Thoracic aorta (tissue), 2 donors: ENCODE results near the gene COQ7. TPM values are rescaled to one million over a fixed set of nuclear protein-coding genes. Genes with fewer than 3 reads are reported as not detected.
A peak's percentile ranks its signal among the peaks of the same experiment; 100 is the strongest.

Source experiments
- ATAC-seq: fragments of 150-250 bp; one replicate; pipeline ENCODE4 v1.8.0; 2017; ENCODE audit warnings: low read depth; ENCODE audit not compliant: insufficient number of reproducible peaks, low FRiP score
- DNase-seq: peaks from one replicate; pipeline ENCODE4 v3.0.0-alpha.2; 2020; ENCODE audit warnings: low spot score
- H3K27ac ChIP-seq, 2 donors: fragments of 200-600 bp; sonication (generic); 1 replicate in 1 of 2; 2 replicates in 1 of 2; pipeline ENCODE4 v1.5.1; 2016; ENCODE audit warnings: mild to moderate bottlenecking in 2 of 2, moderate library complexity in 2 of 2
- H3K27me3 ChIP-seq: fragments of 200-600 bp; sonication (generic); replicated peaks from 2 replicates; pipeline ENCODE4 v1.6.0; 2016; ENCODE audit warnings: mild to moderate bottlenecking; ENCODE audit not compliant: insufficient read depth
- H3K36me3 ChIP-seq: fragments of 200-600 bp; sonication (generic); one replicate; pipeline ENCODE4 v1.5.1; 2016
- H3K4me1 ChIP-seq, 2 donors: fragments of 200-600 bp; sonication (generic); 1 replicate in 1 of 2; 2 replicates in 1 of 2; pipeline versions ENCODE4 v1.5.1 to v1.6.0; 2016; ENCODE audit warnings: low read depth in 2 of 2, mild to moderate bottlenecking in 1 of 2; ENCODE audit not compliant: control insufficient read depth in 1 of 2
- H3K4me3 ChIP-seq: fragments of 200-600 bp; sonication (generic); 2 replicates; pipeline ENCODE4 v1.5.1; 2016; ENCODE audit warnings: mild to moderate bottlenecking
- H3K9me3 ChIP-seq: fragments of 200-600 bp; sonication (generic); 2 replicates; pipeline ENCODE4 v1.5.1; 2016
- CTCF ChIP-seq: fragments of 200-600 bp; sonication (generic); IDR thresholded peaks from one replicate; pipeline ENCODE4 v1.5.1; 2019; ENCODE audit warnings: antibody characterized with exemption
- total RNA-seq, 2 donors: library from RNA; depleted of rRNA; stranded (reverse); fragments of >200 nt; gene quantifications; one replicate each; pipeline versions ENCODE4 v1.1.0 to v1.2.3, GENCODE V29; 2016

The COQ7 gene
- total RNA-seq, 2 donors from 2014 or later = 15.4 to 18.3 TPM

GRCh38 chr16:19118938-19119431, 51.6 kb downstream of the COQ7 start:
- Histone ChIP-seq H3K27ac (peak overlapping the region; percentile 64 to 81), H3K9me3 (no peaks in the 10 kb centered on the region), H3K27me3 (no peaks in the 10 kb centered on the region), H3K4me3 (peak overlapping the region; percentile 65), H3K4me1 (peaks cover 36 to 50% of the 10 kb centered on the region in 2 donors), H3K36me3 (peaks cover 8% of the 10 kb centered on the region)
- DNase-seq (no peak), ATAC-seq (peak; percentile 47)
- TF ChIP-seq CTCF = no peak

DNA sequence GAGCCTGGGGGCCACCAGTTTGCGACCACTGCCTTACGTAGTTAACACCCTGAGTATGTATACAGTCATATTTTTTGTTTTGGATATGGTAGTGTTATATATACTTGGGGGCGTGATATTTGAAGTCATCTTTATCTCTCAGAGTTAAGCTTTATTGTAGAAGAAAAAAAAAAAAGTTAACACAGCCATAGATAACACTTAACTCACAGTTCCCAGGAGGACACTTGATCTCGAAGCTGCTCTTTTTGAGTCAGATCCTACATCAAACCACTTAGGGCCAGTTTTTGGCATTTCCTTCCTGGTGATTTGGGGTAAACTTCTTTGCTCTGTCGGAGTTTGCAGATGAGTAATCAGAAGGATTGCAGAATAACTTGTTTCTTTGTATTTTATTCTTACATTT, 52.1 kb downstream of the COQ7 start:
- H3K27ac ChIP-seq = peak overlapping the region; percentile 64 to 81
- peak overlapping the region; percentile 65 for H3K4me3 ChIP-seq
- H3K36me3 ChIP-seq = peaks cover 8% of the 10 kb centered on the region
- H3K4me1 ChIP-seq = peaks cover 36 to 50% of the 10 kb centered on the region in 2 donors
- no peak for TF ChIP-seq CTCF
- H3K27me3 ChIP-seq = no peaks in the 10 kb centered on the region
- DNase-seq = no peak
- no peak for ATAC-seq
- no peaks in the 10 kb centered on the region for H3K9me3 ChIP-seq

DNA sequence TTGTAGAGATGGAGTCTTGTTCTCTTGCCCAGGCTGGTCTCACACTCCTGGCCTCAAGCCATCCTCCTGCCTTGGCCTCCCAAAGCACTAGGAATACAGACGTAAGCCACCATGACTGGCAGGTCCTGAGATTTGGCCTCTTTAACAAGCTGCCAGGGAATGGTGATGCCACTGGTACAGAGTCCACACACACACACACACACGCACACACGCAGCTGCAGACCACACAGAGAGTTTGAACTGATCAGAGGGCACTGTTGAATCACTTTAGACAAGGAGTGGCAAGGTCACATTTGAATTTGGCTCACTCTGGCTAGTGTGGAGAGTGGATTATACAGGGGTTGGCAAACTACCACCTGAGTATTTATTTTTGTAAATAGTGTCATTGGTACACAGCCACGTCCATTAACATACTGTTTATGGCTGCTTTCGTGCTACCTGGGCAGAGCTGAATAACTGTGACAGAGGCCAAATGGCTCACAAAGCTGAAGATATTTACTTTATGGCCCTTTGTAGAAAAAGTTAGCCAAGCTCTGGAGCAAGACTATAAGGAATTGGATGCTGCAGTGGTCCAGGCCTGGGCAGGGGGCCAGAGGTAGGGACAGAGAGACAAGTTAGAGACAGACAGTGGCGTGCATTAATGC, 56.2 kb downstream of the COQ7 start:
- DNase-seq (no peak), ATAC-seq (no peak)
- no peak overlapping the region for H3K27ac ChIP-seq
- H3K4me1 ChIP-seq = peaks cover 8 to 13% of the 10 kb centered on the region in 2 donors
- H3K9me3 ChIP-seq = no peaks in the 10 kb centered on the region
- H3K27me3 ChIP-seq = no peaks in the 10 kb centered on the region
- H3K4me3 ChIP-seq = no peak overlapping the region
- no peaks in the 10 kb centered on the region for H3K36me3 ChIP-seq
- TF ChIP-seq CTCF = no peak

DNA sequence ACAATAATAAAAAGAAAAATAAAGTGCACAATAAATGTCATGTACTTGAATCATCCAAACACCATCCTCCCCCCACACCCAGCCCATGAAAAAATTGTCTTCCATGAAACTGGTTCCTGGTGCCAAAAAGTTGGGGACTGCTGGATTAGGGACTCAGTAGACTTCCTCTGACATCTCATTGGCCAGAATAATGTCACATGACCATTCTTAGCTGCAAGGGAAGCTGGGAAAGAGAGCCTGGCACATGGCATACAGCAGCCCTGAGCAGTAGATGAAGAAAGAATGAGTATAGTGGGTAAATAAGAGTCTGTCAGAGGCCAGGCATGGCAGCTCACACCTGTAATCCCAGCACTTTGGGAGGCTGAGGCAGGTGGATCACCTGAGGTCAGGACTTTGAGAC, 58.9 kb downstream of the COQ7 start:
- DNase-seq = no peak
- Histone ChIP-seq H3K27me3 (no peaks in the 10 kb centered on the region), H3K27ac (no peak overlapping the region), H3K36me3 (no peaks in the 10 kb centered on the region), H3K9me3 (no peaks in the 10 kb centered on the region), H3K4me3 (no peak overlapping the region), H3K4me1 (peaks cover 7 to 9% of the 10 kb centered on the region in 2 donors)
- no peak for ATAC-seq
- TF ChIP-seq CTCF = no peak

DNA sequence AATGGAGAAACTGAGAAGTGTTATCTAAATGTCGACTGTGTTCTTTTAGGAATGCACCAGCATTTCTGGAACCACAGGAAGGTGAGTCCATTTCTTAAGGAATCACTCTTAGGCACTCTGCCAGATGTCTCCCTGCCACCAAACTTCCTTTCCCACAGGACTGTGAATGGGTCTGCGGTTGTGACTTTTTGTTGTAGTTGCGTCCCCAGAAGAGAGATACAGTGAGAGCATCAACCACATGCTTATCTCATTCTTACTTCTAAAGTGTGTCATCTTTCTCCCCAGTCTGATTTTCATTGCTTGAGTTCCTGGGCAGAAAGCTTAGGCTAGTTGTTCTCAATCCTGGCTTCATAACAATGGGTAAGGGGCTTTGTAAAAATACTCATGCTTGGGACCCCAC, 59.8 kb downstream of the COQ7 start:
- no peak for DNase-seq
- Histone ChIP-seq H3K4me1 (peaks cover 7 to 11% of the 10 kb centered on the region in 2 donors), H3K27me3 (no peaks in the 10 kb centered on the region), H3K4me3 (no peak overlapping the region), H3K27ac (no peak overlapping the region), H3K36me3 (no peaks in the 10 kb centered on the region), H3K9me3 (no peaks in the 10 kb centered on the region)
- ATAC-seq = no peak
- TF ChIP-seq CTCF = no peak
